Sigmoid colon (tissue), 4 donors: Measurements from ENCODE around the gene POLE.

Source experiments
- CTCF ChIP-seq, 4 experiments: fragments of 450-650 bp in 3 of 4; fragments of 200-600 bp in 1 of 4; IDR thresholded peaks; one replicate each; pipeline ENCODE4 v1.5.1; 2016 to 2019; ENCODE audit warnings: antibody characterized with exemption in 4 of 4, mild to moderate bottlenecking in 3 of 4, moderate library complexity in 2 of 4
- EP300 ChIP-seq, 4 donors: sonication (generic); formaldehyde crosslinking; IDR thresholded peaks; one replicate each; pipeline ENCODE4 v1.6.1; 2017; ENCODE audit warnings: antibody characterized with exemption in 4 of 4
- POLR2A ChIP-seq, 2 donors: fragments of 450-650 bp; IDR thresholded peaks; one replicate each; pipeline ENCODE4 v1.6.1; 2016; ENCODE audit warnings: antibody characterized with exemption in 2 of 2, mild to moderate bottlenecking in 2 of 2, moderate library complexity in 2 of 2
- POLR2AphosphoS5 ChIP-seq, 4 donors: sonication (generic); formaldehyde crosslinking; IDR thresholded peaks; one replicate each; pipeline ENCODE4 v1.6.1; 2017; ENCODE audit warnings: antibody characterized with exemption in 4 of 4

GRCh38 chr12:132677492-132677891 is 9.7 kb downstream of the POLE start:
- no peak for TF ChIP-seq CTCF (IDR thresholded peaks at IDR 0.05)
- TF ChIP-seq POLR2A (IDR thresholded peaks at IDR 0.05), result no peak
- no peak for TF ChIP-seq EP300 (IDR thresholded peaks at IDR 0.05)
- TF ChIP-seq POLR2AphosphoS5 (IDR thresholded peaks at IDR 0.05), result no peak
